AG09319 (cell line): ENCODE data around the gene AARS1.
"Not testable (repeated sequence)": the region's sequence is repeated elsewhere in the genome, so short reads cannot be mapped to it uniquely, and the experiment has no call there.

Experiments
- DNase-seq: peaks from one replicate; pipeline ENCODE4 v3.0.0-alpha.2; 2010; ENCODE audit warnings: low read depth; ENCODE audit errors: extremely low read depth

AARS1 gene

GRCh38 chr16:70206382-70206781 lies 82.9 kb downstream of the AARS1 start:
- DNase-seq = not testable (repeated sequence)

GRCh38 chr16:70204668-70205405 lies 84.5 kb downstream of the AARS1 start:
- DNase-seq = not testable (repeated sequence)

- DNase-seq = not testable (repeated sequence)
Measured at GRCh38 chr16:70204010-70204409, 85.3 kb downstream of the AARS1 start.

GRCh38 chr16:70203508-70203907 lies 85.8 kb downstream of the AARS1 start:
- not testable (repeated sequence) for DNase-seq
